Activated CD4-positive, CD25-positive, alpha-beta regulatory T cell treated with anti-CD3 and anti-CD28 coated beads, Interleukin-2, amount 50 U/mL, for 24 hours (primary cell): ENCODE data around the gene ADARB1.
A peak's percentile ranks its signal among the peaks of the same experiment; 100 is the strongest.

Experiments
- ATAC-seq, 2 donors: fragments of 150-1000 bp; cut with Tn5 transposase; one replicate each; pipeline ENCODE4 v1.10.0; 2021; ENCODE audit warnings: mild to moderate bottlenecking in 1 of 2, moderate library complexity in 1 of 2

ADARB1 gene

DNA sequence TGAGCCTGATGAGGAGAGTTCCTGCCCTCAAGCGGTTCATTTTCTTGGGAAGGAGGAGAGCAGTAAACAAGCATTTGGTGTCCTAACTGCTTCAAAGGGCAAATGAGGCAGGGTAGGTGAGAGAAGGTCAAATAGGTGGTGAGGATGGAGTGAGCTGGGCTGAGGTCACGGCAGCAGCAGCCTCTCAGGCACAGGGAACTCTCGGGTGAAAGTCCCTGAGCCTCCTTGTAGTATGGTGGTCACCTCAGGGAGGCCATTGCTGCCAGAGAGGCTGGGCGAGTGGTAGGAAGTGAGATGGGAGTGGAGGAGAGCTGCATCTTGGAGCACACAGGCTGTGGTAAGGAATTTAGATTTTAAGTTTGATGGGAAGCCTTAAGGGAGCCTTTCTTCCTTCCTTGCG, 4.0 kb downstream of the ADARB1 start:
- no peak for ATAC-seq

DNA sequence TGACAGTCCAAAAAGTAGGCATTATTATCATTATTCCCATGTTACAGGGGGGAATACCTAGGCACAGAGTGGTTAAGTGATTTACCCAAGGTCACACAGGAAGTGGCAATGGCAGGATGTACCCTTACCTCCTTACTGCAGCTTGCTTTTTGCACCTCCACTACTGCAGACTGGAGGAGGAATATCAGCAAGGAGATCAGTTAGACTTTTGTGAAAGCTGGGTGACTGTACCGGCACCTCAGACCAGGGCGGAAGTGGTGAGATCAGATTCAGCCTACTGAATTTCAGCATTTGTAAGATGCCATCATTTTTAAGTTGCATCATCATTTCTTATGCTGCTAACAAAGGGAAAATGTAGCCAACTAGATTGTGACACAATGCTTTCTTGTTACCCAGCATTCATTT, 4.5 kb downstream of the ADARB1 start:
- peak; percentile 86 to 88 for ATAC-seq

DNA sequence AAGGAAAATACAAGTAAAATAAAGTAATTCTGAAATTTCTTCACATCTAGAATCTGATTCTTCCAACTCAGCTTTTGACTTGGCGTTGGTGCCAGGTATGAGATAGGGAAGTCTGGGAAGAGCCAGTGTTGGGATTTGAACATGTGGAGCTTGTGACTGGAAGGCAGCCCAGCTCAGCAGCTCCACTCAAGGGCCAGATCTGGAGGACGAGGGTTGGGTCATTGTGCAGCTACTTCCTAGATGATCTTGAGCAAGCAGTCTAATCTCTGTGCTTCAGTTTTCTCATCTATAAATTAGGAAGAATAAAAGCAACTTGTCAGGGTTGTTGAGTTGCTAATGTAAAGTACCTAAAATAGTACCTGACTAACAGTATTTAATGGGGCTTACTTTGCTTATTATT, 5.0 kb downstream of the ADARB1 start:
- no peak for ATAC-seq

DNA sequence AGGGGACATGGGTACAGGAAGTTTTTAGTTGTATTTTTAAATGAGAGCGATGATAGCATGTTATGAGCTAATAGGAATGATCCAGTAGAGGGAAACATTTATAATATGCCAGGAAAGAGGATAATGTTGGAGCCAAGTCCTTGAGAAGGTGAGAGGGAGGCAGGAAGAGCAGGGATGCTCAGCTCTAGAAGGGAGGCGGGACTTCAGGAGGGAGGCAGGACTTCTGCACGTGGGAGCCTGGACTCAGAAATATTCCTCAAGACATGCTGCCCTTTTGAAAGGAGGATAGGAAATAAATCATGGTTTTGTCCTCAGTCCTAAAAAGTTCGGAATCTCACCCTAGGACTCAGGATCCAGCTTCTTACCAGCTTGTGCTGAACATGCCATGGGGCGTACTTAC, 5.9 kb downstream of the ADARB1 start:
- ATAC-seq, result no peak

DNA sequence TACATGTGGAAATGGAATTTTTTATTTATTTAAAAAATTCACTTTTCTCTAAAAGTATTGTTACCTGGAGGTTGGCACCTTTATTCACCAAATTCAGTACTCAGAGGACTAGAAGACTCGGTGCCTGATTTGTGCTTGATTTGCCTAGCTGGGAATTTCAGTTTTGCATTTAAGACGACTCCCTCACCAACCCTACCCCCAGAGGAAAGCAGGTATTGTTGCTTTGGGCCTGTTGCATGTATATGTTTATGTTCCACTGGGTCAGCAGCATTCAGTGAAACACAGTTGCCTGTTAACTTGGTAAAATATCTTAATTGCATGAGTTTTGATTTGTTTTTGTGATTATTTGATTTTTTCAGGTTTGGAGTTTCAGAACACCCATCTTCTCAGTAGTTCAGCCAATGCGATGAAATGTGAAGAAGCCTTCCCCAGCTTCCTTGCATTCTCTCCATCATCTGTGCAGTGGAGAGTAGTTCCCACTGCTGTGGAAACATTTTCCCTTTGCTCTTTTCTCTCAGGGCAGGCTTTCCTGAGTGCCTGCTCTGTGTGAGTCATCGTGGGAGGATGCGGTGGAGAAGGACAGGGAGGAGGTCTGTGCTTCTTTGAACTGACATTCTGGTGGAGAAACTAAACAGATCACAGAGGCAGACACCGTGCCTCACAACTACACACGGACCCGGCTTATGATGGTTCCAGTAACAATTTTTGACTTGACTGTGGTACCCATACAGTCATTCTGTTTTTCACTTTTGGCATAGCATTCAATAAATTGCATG, 6.4 kb downstream of the ADARB1 start:
- ATAC-seq, result peak in 1 of 2 donors; percentile 22

DNA sequence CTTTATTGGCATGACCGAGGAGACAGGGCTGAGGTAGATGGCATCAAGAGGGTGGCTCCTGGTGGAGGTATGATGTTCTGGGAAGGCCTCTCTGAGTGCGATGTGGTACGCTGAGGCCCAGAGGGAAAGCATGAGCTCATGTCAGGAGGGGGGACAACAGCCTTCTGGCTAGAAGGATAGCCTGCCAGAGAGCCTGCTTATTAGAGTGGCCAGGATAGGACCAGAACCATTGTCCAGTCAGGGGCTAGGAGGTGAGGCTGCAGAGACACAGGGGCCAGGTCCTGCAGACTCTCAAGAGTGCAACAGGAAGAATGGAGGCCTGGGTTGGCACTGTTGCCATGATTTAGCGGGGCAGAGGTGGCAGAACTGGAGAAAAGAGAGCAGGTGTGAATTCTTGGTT, 7.3 kb downstream of the ADARB1 start:
- no peak for ATAC-seq

DNA sequence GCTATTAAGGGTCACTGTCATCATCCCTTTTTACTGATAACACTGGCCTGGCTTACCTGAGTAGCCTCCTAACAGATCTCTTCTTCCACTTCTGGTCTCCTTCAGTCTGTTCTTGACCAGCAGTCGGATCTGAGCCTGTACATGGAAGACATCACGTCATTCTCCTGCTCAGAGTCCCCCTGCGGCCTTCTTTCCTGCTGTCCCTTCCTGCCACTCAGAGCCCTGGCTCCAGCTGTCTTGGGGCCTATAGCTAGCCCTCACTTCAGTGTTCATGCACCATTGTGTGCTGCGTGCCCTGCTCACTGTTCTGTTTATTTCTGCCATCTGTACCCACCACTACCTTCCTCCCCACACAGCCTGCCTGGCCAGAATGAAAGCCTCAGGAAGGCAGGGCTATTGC, 8.4 kb downstream of the ADARB1 start:
- no peak for ATAC-seq

DNA sequence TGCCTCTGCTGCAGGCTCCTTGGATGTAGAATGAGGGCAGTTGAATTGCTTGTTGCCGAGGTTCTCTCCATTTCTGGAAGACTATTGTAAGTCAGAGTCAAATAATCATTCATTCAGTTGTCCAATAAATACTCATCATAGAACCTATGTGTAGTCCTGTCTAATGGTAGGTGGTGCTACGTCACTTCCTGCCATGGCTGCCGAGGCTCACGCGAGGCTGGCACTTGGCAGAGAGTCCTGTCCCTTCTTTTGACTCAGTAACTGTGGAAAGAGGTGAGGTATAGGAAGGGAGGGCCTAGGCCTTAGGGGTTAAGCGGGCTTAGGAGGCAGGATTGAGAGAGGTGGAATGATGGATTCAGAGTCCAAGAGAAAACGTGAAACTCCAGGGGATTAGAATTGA, 9.7 kb downstream of the ADARB1 start:
- no peak for ATAC-seq

DNA sequence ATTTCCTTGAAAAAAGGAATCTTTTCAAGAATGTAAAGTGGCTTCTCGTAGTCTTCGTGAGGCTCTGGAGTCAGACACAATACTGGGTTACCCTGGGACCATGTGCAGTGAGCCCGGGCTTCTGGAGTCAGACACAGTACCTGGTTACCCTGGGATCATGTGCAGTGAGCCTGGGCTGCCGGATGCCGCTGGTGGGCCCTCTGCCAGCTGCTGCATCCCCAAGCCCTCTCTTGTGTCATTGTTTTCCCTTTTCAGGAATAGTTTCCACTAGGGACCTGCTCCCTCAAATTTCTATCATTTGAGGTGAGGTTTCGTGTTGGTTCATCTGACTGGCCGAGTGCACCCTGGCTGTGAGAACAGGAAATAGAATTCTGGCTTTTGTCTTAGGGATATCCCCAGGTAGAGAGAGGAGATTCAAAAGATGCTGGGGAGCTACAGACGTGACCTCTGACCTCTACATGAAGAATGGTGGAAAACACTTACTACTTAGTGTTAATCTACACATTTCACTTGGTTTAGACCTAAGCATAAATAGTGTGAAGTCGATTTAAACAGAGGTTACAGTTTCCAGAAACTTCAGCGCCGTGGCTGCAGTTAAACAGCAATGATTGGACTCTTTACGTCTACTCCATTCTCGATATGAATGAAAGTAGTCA, 10.6 kb downstream of the ADARB1 start:
- peak; percentile 18 to 34 for ATAC-seq

DNA sequence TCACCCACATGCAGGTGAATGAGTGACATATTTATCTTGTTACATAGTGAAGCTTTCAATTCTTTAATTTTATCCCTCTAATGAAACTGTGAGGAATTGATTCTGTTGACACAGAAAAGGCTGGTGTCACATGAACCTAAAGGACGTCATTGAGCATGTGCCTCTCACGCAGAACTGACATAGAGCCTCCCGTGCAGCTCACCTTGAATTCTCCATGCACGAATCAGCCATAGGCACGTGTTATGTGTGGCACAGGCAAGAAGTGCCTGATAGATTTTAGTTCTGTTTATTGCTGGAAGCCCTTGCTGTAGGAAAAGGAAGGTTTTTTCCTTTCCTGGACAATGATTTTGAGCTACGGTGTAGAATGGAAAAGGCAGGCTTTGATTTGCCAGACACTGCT, 11.3 kb downstream of the ADARB1 start:
- ATAC-seq, result no peak

DNA sequence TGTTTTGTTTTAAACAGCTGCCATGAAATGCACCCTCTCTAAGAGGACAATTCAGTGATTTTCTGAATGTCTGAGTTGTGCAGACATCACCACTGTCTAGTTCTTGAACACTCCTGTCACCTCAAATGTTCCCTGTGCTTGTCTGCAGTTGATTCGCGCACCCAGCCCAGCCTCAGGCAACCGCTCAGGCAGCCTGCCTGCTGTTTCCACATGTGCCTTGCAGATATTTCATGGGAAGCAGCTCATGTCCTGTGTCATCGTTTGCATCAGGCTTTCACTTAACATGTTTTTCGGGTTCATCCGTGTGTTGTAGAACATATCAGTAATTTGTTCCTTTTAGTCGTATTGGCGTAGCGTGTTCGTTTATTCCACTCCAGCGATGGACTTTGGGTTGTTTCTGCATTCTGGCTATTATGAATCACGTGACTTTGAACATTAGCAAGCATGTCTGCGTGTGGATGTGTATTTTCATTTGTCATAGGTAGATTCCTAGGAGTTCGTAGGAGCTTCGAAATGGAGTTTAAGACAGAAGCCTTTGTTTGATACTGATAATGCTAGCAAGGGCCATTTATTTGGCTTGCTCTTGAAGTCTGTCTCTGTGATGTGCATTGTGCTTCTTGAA, 12.1 kb downstream of the ADARB1 start:
- no peak for ATAC-seq

DNA sequence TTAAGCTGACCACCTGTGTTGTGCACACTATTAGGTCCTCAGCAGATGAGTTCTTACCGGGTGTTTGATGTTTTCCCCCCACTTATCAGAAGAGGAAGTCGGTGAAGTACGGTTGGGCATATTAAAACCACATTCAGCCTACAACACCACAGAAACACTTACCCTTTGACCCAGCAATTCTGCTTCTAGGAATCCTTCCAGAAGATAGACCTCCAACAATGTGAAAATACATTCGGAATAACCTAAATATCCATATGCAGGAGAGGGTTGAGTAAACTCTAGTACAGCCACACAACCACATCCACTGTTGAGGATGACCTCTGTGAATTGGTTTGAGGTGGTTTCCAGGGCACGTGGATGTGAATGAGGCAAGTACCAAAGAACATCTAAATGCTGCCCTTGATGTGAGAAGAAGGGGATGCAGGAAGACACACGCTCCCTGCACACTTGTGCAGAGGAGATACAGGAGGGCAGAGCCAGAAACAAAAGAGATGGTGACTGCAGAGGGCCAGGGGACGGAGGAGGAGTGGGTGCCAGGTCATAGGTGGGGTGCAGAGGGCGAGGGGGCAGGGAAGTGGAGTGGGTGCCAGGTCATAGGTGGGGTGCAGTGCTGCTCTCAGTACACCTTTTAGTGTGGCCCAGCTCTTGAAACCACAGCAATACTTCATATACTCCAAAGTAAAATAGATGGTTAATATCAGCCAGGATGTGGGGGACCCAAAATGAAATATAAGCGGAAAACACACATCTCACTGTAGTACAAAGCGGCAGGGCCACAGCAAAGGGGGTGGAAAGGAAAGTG, 12.8 kb downstream of the ADARB1 start:
- peak; percentile 12 to 15 for ATAC-seq

DNA sequence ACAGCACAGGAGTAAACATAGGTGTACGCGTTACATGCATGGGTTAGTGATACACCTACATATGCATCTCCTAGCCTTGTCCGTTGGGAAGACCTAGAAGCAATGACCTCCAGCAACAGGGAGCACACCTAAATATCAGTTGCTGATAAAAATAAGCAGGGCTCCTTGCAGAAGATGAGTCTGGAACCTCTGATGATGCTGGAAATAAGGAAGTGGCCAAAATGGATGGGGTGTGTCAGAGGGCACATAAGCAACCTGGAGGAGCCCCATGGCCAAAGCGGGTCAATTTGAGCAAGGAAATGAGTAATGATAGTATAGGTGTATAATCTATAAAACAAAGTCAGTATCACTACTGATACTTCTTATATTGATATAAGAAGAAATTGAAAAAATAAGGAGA, 13.7 kb downstream of the ADARB1 start:
- no peak for ATAC-seq

DNA sequence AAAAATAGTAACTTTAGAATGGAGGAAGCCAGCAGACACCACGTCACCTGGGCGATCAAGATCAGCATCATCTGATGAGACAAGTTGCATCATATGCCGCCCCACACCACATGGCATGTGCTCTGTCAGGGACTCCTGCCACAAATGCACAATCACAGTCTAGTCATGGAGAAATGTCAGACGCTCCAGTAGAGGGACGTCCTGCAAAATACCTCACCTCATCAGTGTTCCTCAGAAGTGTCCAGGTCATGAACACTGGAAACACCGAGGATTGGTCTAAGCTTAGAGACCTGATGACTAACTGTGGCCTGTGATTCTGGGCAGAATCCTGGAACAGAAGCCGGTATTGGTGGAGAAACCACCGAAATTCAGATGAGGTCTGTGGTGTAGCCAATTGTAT, 14.3 kb downstream of the ADARB1 start:
- peak in 1 of 2 donors; percentile 14 for ATAC-seq

DNA sequence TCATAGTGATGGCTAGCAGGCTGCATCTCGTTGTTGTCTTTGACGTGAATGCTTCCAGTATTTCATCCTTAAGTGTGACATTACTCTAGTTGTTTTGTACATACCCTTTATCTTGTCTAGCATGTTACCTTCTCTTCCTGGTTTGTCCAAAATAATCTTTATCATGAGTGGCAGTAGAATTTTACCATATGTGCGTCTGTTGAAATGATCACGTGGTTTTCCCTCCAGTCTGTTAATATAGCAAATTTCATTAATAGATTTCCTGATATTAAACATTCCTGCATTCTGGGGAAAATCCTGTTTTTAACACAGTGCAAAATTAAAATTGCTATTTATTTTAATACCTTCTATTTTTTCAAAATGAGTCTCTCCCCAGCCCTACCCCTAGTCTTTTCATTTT, 15.6 kb downstream of the ADARB1 start:
- ATAC-seq, result no peak

DNA sequence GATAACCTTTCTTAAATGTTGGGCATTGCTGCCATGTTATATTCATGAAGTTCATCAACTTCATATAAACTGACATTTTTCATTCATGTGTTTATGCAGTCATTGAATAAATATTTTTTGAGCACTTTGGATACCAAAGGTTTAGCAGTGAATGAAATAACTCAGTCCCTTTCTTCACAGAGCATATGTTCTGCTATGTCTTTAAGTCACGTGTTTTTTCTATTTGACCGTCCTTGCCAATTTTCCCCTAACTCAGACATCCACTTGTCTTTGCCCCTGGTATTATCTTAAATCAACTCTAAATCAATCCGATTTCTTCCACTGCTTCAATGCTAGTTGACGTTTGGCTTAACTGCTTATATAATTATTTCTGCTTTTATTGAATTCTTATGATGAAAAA, 16.6 kb downstream of the ADARB1 start:
- no peak for ATAC-seq

DNA sequence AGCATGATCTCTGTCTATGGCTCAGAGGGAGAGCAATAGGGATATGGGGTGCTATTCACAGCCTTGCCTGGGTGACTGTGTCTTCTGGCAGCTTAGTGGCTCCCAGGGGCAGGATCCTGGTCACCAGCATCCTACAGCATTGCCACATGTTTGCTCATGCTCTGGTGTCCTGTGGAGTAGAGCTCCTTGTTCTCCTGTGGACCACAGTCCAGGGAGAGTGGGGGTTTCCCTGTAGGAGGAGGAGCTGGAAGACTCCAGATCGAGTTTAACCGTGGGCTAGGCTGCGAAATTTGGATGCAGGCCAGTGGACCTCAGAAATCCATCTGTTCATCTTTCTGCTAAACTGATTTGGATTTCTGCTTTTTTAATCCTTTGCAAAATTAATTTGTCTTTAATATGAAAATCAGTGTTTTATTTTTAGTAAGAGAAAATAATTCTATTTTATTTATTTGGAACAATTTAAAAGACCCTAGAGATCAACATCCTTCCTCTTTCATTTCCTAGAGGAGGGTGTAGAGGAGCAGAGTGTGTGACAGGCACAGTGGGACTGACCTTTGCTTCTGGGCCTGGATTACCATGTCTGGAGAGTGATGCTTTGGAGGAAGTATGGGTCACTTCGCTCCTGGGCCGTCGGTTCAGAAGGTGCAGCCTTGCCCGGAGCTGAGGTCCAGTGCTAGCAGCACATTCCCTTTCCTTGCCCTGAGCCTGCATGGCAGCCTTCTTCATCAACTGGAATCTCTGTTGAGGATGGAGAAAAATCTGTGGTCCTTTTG, 17.4 kb downstream of the ADARB1 start:
- no peak for ATAC-seq

DNA sequence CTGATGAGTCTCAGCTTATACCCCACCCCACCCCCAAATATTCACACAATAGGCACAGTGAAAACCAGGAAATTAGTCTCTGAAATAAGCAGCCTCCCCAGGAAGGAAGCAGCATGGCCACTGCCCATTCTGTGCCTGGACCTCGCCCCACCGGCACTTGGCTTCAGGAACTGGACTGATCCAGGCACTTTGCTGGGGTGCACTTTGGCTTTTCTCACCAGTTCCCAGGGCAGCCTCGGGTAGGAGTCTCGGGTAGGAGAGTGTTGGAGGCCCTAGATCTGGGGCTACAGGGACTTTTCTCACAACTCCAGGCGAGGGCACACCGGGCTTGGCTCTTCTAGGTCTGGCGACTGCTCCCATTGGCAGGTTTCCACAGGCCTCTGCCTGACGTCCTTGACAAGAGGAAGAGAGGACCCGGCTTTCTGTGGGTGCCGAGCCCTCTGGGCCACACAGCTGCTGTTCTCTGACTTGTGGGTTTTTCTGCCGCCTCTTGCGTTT, 18.7 kb downstream of the ADARB1 start:
- no peak for ATAC-seq

DNA sequence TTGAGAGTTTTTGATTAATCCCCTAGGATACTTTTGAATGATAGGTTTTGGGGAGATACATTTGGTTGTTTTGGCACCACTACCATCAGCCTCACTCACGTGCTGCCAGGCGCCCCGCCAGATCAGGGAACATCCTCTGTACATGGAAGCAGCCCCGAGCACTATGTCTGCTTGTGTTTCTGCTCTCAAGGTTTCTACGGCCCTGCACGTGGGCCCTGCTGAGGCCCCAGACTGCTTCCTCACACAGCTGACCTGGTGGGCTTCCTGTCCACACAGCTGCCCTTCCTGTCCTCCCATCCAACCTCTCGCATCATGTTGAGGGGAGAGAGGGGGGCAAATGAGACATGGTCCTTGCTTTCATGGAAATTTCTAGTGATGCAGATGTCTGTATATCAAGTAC, 20.0 kb downstream of the ADARB1 start:
- no peak for ATAC-seq

DNA sequence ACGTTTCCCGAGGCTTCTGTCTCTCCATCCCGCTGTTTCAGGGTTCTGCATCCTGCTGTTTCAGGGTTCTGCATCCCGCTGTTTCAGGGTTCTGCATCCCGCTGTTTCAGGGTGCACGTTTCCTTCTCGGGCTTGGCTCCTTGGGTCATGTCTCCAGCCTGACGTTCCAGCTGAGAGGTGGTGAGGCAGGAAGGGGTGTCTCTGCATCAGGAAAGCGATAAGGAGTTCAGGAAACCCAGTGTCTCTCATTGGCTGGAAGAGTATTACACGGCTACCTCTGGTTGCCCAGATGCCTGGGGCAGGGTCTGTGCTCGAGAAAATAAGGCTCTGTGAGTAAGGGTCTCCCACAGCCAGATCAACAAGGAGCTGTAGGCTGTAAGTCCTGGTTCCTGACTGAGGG, 21.1 kb downstream of the ADARB1 start:
- ATAC-seq, result no peak

DNA sequence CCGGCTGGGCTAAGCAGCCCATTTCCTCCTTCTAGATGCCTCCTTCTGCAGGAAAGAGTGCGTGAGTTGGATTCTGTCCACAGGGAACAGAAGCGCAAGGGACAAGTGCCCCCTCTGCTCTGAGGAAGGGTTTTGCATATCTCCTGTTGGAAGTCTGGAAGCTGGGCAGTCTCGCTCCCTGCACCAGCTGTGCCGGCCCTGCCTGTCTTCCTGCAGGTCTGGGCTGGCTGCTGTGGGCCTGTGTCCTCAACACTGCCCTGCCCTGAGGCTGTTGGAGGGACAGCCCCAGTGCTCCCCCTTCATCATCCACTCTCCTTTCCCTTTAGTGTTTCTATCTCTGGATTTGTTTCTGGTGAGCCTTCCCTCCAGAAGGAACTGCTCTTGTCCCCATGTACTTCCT, 21.8 kb downstream of the ADARB1 start:
- ATAC-seq, result no peak

DNA sequence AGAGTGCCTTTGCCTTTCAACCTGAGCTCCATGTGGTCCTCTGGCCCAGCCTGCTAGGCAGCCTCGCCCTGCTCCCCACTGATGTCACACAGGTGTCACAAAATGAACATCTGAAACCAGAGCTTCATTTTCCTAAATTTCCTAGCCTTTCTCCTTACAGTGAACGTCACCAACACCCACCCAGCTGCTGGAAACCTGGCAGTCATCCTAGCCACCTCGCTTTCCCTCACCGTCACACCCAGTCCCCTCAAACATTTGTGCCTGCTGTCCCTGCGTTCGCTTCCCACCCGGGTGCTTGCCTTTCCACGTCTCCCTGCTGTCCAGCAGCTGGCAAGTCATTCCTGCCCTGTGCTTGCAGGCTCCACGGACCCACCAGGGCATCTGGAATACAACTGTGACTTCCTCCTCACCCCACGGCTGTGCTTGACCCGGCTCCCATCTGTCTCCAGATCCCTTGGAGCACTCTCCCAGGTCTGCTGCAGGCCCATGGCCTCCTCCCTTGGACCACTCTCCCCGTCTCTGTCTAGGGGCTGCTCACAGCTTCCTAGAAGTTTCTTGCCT, 23.5 kb downstream of the ADARB1 start:
- no peak for ATAC-seq
